Stimulated activated CD4-positive, alpha-beta T cell treated with anti-CD3 and anti-CD28 coated beads, Interleukin-2, amount 100 ng/mL, for 4 hours (primary cell): ENCODE data around the gene IL22RA2.

Experiments used
- DNase-seq: peaks from one replicate; pipeline ENCODE4 v3.0.0-alpha.2; 2020; ENCODE audit warnings: low read depth

IL22RA2 gene

GRCh38 chr6:137166247-137167098 is 7.0 kb downstream of the IL22RA2 start:
- no peak for DNase-seq

GRCh38 chr6:137165375-137166246 is 7.8 kb downstream of the IL22RA2 start:
- DNase-seq: no peak

GRCh38 chr6:137163732-137164318 is 9.6 kb downstream of the IL22RA2 start:
- no peak for DNase-seq

- no peak for DNase-seq
Measured at GRCh38 chr6:137162692-137163306, 10.6 kb downstream of the IL22RA2 start.

DNA sequence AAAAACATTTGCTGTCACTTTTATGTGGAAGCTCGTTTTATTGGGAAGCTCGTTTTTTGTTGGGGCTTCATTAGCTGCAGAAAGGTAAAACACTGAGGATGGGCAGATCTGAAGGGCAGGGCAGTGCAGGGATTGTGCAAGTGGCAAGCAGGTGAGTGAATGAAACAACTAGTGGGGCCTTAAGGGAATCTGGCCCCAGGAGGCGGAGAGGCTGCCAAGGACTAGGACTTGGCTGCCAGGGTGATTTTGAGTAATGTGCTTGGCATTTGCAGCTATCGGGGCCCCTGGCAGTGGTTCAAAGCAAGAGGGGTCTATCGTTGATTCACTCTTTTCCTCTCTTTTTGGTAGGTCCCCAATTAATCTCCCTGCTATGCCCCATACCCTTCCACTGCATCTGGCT is 11.5 kb downstream of the IL22RA2 start:
- DNase-seq: no peak

DNA sequence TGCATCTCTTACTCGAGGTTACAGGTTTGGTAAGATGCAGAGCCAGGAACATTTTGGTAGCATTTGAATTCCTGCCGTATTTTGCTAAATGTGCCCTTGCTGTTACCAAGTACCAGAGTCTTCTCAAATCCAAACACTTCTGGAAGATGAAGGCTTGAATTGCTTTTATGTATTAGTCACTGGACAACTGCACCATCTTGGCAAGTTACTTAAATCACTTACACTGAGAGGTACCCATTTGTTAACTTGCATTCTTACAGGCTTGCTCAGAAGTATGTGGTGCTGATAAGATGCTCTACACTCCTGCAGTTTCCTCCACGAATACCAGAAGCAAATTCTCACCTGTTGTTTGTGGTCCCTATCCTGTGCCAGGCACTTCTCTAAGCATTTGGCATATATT is 12.7 kb downstream of the IL22RA2 start:
- DNase-seq: no peak

GRCh38 chr6:137159912-137160311 is 13.5 kb downstream of the IL22RA2 start:
- DNase-seq: no peak

DNA sequence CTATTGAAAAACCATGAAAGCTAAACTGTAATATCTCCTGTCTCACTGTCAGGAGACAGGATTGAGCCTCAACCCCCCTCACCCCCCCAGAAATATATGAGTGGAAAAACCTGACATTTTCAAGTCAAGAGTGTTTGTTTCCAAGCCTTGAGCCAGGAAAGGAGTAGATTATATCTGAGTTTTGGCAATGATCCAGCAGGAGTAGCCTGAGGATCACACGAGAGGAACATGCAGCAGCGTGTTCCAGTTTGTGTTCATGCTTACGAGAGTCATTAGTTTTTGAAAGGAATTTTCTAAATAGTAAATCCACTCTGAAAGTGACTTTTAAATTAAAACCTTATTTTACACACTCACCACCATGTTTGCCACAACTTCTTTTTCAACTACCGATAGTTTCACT is 15.8 kb downstream of the IL22RA2 start:
- no peak for DNase-seq

DNA sequence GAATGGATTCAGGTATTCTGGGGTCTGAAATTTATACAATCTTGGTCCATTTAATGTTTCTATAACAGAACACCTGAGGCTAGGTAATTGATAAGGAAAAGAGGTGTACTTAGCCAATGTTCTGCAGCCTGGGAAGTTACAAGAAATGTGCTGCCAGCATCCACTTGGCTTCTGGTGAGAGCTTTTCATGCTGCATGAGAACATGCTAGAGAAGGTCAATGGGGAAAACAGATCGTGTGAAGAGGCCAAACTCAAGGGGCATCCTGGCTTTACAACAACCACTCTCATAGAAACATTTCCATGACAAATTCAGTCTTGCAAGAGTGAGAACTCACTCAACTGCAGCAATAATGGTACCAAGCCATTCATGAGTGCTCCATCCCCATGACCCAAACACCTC is 16.8 kb downstream of the IL22RA2 start:
- no peak for DNase-seq

GRCh38 chr6:137155830-137156229 is 17.6 kb downstream of the IL22RA2 start:
- no peak for DNase-seq

GRCh38 chr6:137150072-137150471 is 23.4 kb downstream of the IL22RA2 start:
- DNase-seq: no peak

DNA sequence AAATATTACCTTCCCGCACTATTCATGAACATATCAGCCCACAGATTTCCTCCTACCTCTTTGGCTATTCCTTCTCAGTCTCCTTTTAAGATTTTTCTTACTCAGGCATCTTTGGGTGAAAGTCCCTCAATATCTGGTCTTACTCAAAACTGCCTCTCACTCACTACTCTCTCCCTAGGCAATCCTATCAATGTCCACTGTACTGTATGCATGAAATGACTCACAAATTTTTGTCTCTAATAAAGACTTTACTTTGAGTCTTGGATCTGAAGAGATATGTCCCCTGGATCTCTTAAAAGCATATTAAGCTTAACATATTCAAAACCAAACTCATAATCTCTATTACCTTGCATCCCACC is 24.4 kb downstream of the IL22RA2 start:
- DNase-seq: no peak

DNA sequence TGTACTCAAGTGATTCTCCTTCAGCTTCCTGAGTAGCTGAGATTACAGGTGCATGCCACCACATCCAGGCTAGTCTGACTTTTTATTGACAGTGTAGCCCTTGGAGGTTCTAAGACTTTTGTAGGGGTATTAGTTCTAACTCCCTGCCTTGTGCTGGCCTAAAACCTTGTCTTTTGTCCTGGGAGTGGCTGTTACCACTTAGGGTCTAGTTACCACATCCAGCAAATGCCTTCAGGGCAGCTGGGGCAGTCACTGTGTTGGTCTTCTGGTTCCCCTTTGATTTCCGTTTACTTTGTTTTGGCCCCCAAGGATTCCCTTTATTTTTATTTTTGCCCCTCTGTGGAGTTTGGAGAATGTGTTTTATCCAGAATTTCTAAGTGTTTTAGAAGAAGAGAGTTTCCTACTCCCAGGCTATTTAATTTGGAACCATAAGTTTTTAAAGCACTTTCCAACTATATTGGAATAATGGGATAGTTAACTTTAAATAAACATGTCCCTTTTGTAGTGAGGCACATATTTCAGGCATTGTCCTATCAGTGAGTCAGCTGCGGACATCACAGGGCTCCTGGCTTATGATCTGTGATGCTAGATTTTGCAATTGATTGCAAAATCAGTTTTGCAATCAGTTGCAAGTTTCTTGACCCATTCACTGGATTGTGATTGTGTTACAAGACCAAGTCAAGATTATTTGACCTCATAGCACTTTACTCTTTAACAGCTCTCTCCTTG is 25.0 kb downstream of the IL22RA2 start:
- no peak for DNase-seq

GRCh38 chr6:137147195-137147594 is 26.2 kb downstream of the IL22RA2 start:
- DNase-seq: no peak

DNA sequence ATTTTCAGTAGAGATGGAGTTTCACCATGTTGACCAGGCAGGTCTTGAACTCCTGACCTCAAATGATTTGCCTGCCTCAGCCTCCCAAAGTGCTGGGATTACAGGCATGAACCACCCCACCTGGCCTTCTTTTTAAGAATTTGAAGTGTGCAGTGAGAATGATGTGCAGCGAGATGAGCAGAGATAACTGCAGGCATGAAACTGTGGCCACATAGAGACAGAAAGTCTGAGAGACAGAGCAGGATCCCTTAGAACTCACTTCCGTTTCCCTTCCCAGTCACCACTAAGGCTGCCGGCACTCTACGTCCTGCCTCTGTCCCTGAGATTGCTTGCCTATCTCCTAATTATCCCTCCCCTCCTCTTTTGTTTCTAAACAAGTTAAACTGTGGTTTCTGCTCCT is 27.2 kb downstream of the IL22RA2 start:
- DNase-seq: no peak

- DNase-seq: no peak
Measured at GRCh38 chr6:137145421-137145820, 28.0 kb downstream of the IL22RA2 start.

DNA sequence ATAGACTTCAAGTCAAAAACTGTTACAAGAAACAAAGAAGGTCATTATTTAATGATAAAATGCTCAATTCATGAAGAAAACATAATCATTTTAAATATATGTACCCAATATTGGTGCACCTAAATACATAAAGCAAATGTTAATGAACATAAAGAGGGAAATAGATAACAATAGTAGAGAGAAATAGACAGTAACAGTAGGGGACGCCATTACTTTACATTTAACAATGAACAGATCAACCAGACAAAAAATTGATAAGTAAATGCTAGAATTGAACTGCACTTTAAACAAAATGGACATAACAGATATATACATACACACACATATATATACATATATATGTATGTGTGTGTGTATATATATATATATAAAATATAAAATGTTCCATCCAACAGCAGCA is 37.4 kb downstream of the IL22RA2 start:
- no peak for DNase-seq

- no peak for DNase-seq
Measured at GRCh38 chr6:137134483-137134882, 39.0 kb downstream of the IL22RA2 start.

- no peak for DNase-seq
Measured at GRCh38 chr6:137133122-137133521, 40.3 kb downstream of the IL22RA2 start.

DNA sequence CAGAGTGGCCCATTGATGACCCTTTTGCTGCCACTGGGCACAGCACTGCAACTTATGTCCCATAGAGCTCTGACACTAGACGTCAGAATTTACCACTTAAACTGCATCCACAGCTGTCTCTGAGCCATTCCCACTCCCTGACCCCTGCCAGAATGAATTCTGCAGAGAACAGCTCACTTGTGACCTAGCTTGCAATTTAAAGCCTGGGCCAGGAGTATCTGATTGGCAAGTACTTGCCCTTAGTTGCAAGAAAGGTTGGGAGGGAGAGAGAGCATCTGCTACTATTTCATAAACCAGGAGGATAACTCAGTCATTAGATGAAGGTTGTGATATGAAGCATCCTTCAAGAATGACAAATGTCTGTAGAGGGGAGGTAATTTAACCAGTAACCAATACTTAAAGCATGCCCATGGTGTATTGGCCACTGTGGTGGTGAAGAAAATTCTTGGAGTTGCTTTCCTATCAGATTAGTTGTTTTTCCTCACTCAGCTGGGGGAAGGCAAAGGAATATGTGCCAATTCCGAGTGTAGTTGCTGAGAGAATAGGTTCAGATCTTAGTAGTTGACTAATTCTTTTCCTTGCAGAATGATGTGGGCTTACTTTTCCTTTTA is 46.5 kb downstream of the IL22RA2 start:
- DNase-seq: no peak

- DNase-seq: no peak
Measured at GRCh38 chr6:137123078-137123477, 50.4 kb downstream of the IL22RA2 start.
